ENCODE results near the gene CDC6.

CDC6 gene

GRCh38 chr17:40313668-40314583 is 26.2 kb downstream of the CDC6 start:
- no peak overlapping the region for H2AFZ ChIP-seq (ENCODE audit: low read depth, low read length)
- H3K27me3 ChIP-seq (ENCODE audit: low read depth, low read length): no peaks in the 10 kb centered on the region
- no peak overlapping the region for H3K9ac ChIP-seq (ENCODE audit: low read length)
- peak overlapping the region; percentile 29; the same call in 1 of the 2 replicates for H3K4me2 ChIP-seq (ENCODE audit: low read length)
- no peak for TF ChIP-seq CTCF (IDR thresholded peaks at IDR 0.05; ENCODE audit: low read depth, low read length)
- no peak for TF ChIP-seq EZH2phosphoT487 (IDR thresholded peaks at IDR 0.05; ENCODE audit: low read depth)
- H3K4me3 ChIP-seq (ENCODE audit: low read length): no peak overlapping the region
- H4K20me1 ChIP-seq (ENCODE audit: insufficient read depth, low read length): peaks cover 1% of the 10 kb centered on the region; the same call in 1 of the 2 replicates
- peaks cover 9% of the 10 kb centered on the region for H3K79me2 ChIP-seq (ENCODE audit: low read length)
- H3K27ac ChIP-seq (ENCODE audit: low read length): no peak overlapping the region
- H3K36me3 ChIP-seq (replicated peaks; ENCODE audit: low read depth, low read length): no peaks in the 10 kb centered on the region
- H3K4me1 ChIP-seq (ENCODE audit: low read length): peaks cover 57% of the 10 kb centered on the region
- H3K9me3 ChIP-seq (ENCODE audit: insufficient read depth, low read length): no peaks in the 10 kb centered on the region

GRCh38 chr17:40314584-40314956 is 26.9 kb downstream of the CDC6 start:
- Histone ChIP-seq H3K4me1 (ENCODE audit: low read length) (peaks cover 52% of the 10 kb centered on the region), H3K4me2 (ENCODE audit: low read length) (peak overlapping the region; percentile 29; the same call in 1 of the 2 replicates), H3K9me3 (ENCODE audit: insufficient read depth, low read length) (no peaks in the 10 kb centered on the region), H3K27ac (ENCODE audit: low read length) (no peak overlapping the region), H3K36me3 (replicated peaks; ENCODE audit: low read depth, low read length) (no peaks in the 10 kb centered on the region), H2AFZ (ENCODE audit: low read depth, low read length) (no peak overlapping the region), H4K20me1 (ENCODE audit: insufficient read depth, low read length) (peaks cover 7% of the 10 kb centered on the region; the same call in 1 of the 2 replicates), H3K4me3 (ENCODE audit: low read length) (no peak overlapping the region), H3K9ac (ENCODE audit: low read length) (no peak overlapping the region), H3K27me3 (ENCODE audit: low read depth, low read length) (no peaks in the 10 kb centered on the region), H3K79me2 (ENCODE audit: low read length) (peaks cover 15% of the 10 kb centered on the region)
- TF ChIP-seq CTCF (IDR thresholded peaks at IDR 0.05; ENCODE audit: low read depth, low read length) (no peak), EZH2phosphoT487 (IDR thresholded peaks at IDR 0.05; ENCODE audit: low read depth) (no peak)

GRCh38 chr17:40315206-40315605 is 27.5 kb downstream of the CDC6 start:
- H2AFZ ChIP-seq (ENCODE audit: low read depth, low read length): no peak overlapping the region
- peaks cover 21% of the 10 kb centered on the region for H3K79me2 ChIP-seq (ENCODE audit: low read length)
- H3K9ac ChIP-seq (ENCODE audit: low read length): no peak overlapping the region
- no peaks in the 10 kb centered on the region for H3K27me3 ChIP-seq (ENCODE audit: low read depth, low read length)
- H3K9me3 ChIP-seq (ENCODE audit: insufficient read depth, low read length): no peaks in the 10 kb centered on the region
- H3K4me2 ChIP-seq (ENCODE audit: low read length): no peak overlapping the region
- TF ChIP-seq EZH2phosphoT487 (IDR thresholded peaks at IDR 0.05; ENCODE audit: low read depth) (no peak), CTCF (IDR thresholded peaks at IDR 0.05; ENCODE audit: low read depth, low read length) (no peak)
- H3K36me3 ChIP-seq (replicated peaks; ENCODE audit: low read depth, low read length): no peaks in the 10 kb centered on the region
- H3K4me3 ChIP-seq (ENCODE audit: low read length): no peak overlapping the region
- H4K20me1 ChIP-seq (ENCODE audit: insufficient read depth, low read length): peaks cover 13% of the 10 kb centered on the region
- peaks cover 53% of the 10 kb centered on the region for H3K4me1 ChIP-seq (ENCODE audit: low read length)
- H3K27ac ChIP-seq (ENCODE audit: low read length): no peak overlapping the region

GRCh38 chr17:40315678-40316570 is 28.2 kb downstream of the CDC6 start:
- no peak for TF ChIP-seq EZH2phosphoT487 (IDR thresholded peaks at IDR 0.05; ENCODE audit: low read depth)
- no peak for TF ChIP-seq CTCF (IDR thresholded peaks at IDR 0.05; ENCODE audit: low read depth, low read length)
- no peak overlapping the region for H3K4me3 ChIP-seq (ENCODE audit: low read length)
- H2AFZ ChIP-seq (ENCODE audit: low read depth, low read length): no peak overlapping the region
- peaks cover 29% of the 10 kb centered on the region for H3K79me2 ChIP-seq (ENCODE audit: low read length)
- no peak overlapping the region for H3K9ac ChIP-seq (ENCODE audit: low read length)
- no peaks in the 10 kb centered on the region for H3K27me3 ChIP-seq (ENCODE audit: low read depth, low read length)
- H3K4me2 ChIP-seq (ENCODE audit: low read length): no peak overlapping the region
- peaks cover 20% of the 10 kb centered on the region for H4K20me1 ChIP-seq (ENCODE audit: insufficient read depth, low read length)
- H3K36me3 ChIP-seq (replicated peaks; ENCODE audit: low read depth, low read length): no peaks in the 10 kb centered on the region
- H3K9me3 ChIP-seq (ENCODE audit: insufficient read depth, low read length): no peaks in the 10 kb centered on the region
- no peak overlapping the region for H3K27ac ChIP-seq (ENCODE audit: low read length)
- H3K4me1 ChIP-seq (ENCODE audit: low read length): peaks cover 53% of the 10 kb centered on the region

Measured in OCI-LY3 (cell line).